Chondrocyte (in vitro differentiated cells): ENCODE results near the gene SNRPA. TPM values are rescaled to one million over a fixed set of nuclear protein-coding genes. Genes with fewer than 3 reads are reported as not detected.
"Not testable (repeated sequence)": the region's sequence is repeated elsewhere in the genome, so short reads cannot be mapped to it uniquely, and the experiment has no call there.

Experiments
- DNase-seq: peaks from one replicate; pipeline ENCODE4 v3.0.0; 2021; ENCODE audit warnings: mixed read lengths, low spot score
- H3K27ac Mint-ChIP-seq: one replicate; pipeline ENCODE4 v1.8.0; 2021; ENCODE audit warnings: mild to moderate bottlenecking, moderate library complexity, mixed read lengths; ENCODE audit not compliant: unreplicated experiment
- H3K27me3 Mint-ChIP-seq: 2 replicates; pipeline ENCODE4 v1.8.0; 2021; ENCODE audit warnings: low read depth, mixed read lengths
- H3K36me3 Mint-ChIP-seq: 2 replicates; pipeline ENCODE4 v1.8.0; 2021; ENCODE audit warnings: low read depth, mixed read lengths
- H3K4me1 Mint-ChIP-seq: 2 replicates; pipeline ENCODE4 v1.8.0; 2021; ENCODE audit warnings: low read depth, mild to moderate bottlenecking, mixed read lengths
- H3K4me3 Mint-ChIP-seq: one replicate; pipeline ENCODE4 v1.8.0; 2021; ENCODE audit warnings: mild to moderate bottlenecking, moderate library complexity, mixed read lengths; ENCODE audit not compliant: unreplicated experiment
- H3K9me3 Mint-ChIP-seq: 2 replicates; pipeline ENCODE4 v1.8.0; 2021; ENCODE audit warnings: low read depth, mixed read lengths
- CTCF ChIP-seq: fragments of 200-600 bp; sonication (generic); IDR thresholded peaks from 2 replicates; pipeline ENCODE4 v1.5.0; 2021; ENCODE audit warnings: antibody characterized with exemption, mild to moderate bottlenecking, moderate library complexity
- total RNA-seq: library from RNA; stranded (reverse); gene quantifications from 3 replicates; pipeline ENCODE4 v1.2.1, GENCODE V29; 2021

Gene SNRPA
- total RNA-seq, 1 donor from 2014 or later: 34.9 TPM

DNA sequence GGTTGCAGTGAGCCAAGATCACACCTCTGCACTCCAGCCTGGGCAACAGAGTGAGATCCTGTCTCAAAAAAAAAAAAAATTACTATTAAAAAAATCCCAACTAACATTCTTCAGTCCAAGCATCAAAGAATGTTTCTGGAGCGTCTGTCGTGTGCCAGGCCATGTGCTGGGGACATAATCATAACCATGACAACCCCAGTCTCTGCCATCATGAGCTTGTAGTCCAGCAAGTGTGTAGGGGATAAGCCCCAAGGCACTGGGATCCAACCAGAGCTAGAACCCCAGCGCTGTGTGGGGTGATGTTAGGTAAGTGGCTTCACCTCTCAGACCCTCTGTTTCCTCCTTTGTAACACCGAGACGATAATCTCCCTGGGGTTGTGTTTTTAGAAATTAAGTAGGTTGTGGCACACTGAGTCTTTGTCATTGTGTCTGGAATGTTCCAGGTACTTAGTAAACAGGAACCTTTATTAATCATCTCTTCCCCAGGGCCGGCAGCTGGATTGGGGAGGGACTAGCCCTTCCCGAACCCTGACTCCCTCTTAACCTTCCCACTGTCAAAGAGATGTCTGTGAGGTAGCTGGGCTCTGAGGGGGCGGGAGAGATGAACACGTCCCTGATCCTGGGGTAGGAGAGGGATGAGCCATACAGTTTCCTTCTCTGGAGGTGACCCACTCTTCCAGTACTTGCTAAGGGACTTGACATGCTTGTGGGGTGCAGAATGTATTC, 28.9 kb upstream of the SNRPA start:
- peaks cover 25% of the 10 kb centered on the region for H3K36me3 Mint-ChIP-seq

DNA sequence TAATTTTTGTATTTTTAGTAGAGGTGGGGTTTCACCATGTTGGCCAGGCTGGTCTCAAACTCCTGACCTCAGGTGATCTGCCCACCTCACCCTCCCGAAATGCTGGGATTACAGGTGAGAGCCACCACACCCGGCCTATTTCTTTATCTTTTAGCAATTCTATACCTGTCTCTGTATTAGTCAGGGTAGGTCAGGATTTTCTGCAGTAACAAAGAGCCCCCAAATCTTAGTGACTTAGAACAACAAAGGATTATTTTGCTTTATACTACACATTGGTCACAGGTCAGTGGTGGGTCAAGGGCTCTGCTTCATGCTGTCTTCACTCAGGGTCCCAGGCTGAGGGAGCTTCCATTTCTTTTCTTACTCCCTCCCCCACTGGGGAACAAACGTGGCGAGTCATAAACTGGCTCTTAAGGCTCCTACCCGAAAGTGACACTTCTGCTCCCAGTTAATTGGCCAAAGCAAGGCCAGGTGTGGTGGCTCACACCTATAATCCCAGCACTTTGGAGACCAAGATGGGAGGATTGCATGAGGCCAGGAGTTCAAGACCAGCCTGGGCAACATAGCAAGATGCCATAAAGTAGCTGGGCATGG, 27.2 kb upstream of the SNRPA start:
- Mint-ChIP-seq H3K27me3 (no peaks in the 10 kb centered on the region), H3K4me3 (no peak overlapping the region), H3K9me3 (no peaks in the 10 kb centered on the region), H3K4me1 (peaks cover 37% of the 10 kb centered on the region), H3K36me3 (peaks cover 29% of the 10 kb centered on the region), H3K27ac (no peak overlapping the region)
- TF ChIP-seq CTCF: no peak
- no peak for DNase-seq

More for the DNA sequence above, 28.9 kb upstream of the SNRPA start:
- Mint-ChIP-seq H3K9me3 (no peaks in the 10 kb centered on the region), H3K4me3 (no peak overlapping the region), H3K4me1 (peaks cover 41% of the 10 kb centered on the region), H3K27me3 (no peaks in the 10 kb centered on the region), H3K27ac (peak overlapping the region; percentile 4)
- no peak for DNase-seq
- no peak for TF ChIP-seq CTCF

GRCh38 chr19:40724315-40724714, 26.7 kb upstream of the SNRPA start:
- Mint-ChIP-seq H3K27me3 (no peaks in the 10 kb centered on the region), H3K36me3 (peaks cover 29% of the 10 kb centered on the region), H3K27ac (peak overlapping the region; percentile 30), H3K4me1 (peaks cover 36% of the 10 kb centered on the region), H3K4me3 (no peak overlapping the region), H3K9me3 (no peaks in the 10 kb centered on the region)
- no peak for DNase-seq
- no peak for TF ChIP-seq CTCF

DNA sequence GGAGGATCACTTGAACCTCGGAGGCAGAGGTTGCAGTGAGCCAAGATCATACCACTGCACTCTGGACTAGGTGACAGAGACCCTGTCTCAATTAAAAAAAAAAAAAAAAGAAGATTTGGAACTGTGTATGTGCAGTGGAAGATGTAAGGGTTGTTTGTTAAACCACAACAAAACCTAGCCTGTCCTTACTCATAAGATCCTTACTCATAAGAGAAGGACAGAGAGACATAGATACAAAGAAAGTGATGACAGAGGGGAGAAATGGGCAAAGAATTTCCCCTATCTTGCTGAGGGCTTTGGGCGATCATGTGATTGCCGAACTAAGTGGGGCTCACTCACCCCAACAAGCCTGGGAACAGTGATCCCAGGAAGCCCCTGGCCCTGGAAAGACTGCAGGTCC, 26.1 kb upstream of the SNRPA start:
- Mint-ChIP-seq H3K36me3 (peaks cover 29% of the 10 kb centered on the region), H3K27ac (no peak overlapping the region), H3K4me1 (peaks cover 30% of the 10 kb centered on the region), H3K4me3 (no peak overlapping the region), H3K9me3 (no peaks in the 10 kb centered on the region), H3K27me3 (no peaks in the 10 kb centered on the region)
- no peak for DNase-seq
- TF ChIP-seq CTCF: no peak

DNA sequence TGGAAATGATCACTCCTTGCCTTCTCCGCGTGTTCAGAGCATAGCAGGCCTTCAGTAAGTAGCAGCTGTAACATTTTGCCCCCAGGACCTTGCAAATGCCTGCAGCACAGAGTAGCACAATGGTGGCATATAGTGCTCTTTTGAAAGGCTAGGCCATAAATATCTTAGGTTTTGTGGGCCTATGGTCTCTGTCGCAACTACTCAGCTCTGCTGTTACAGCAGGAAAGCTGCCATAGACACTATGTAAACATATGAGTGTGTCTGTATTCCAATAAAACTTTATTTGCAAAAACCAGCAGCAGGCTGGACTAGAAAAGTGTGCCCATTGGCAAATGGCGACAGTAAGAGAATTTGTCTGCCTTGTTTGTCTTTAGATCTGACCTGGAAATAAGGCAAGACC, 24.7 kb upstream of the SNRPA start:
- no peak overlapping the region for H3K27ac Mint-ChIP-seq
- peaks cover 32% of the 10 kb centered on the region for H3K36me3 Mint-ChIP-seq
- no peaks in the 10 kb centered on the region for H3K9me3 Mint-ChIP-seq
- no peak overlapping the region for H3K4me3 Mint-ChIP-seq
- H3K4me1 Mint-ChIP-seq: peaks cover 17% of the 10 kb centered on the region
- no peak for DNase-seq
- no peaks in the 10 kb centered on the region for H3K27me3 Mint-ChIP-seq
- TF ChIP-seq CTCF: no peak

GRCh38 chr19:40730065-40730464, 20.9 kb upstream of the SNRPA start:
- H3K4me3 Mint-ChIP-seq, H3K4me1 Mint-ChIP-seq, H3K9me3 Mint-ChIP-seq, H3K27me3 Mint-ChIP-seq, DNase-seq, H3K27ac Mint-ChIP-seq: not testable (repeated sequence)
- peaks cover 38% of the 10 kb centered on the region for H3K36me3 Mint-ChIP-seq

GRCh38 chr19:40732304-40732703, 18.7 kb upstream of the SNRPA start:
- not testable (repeated sequence) for H3K27ac Mint-ChIP-seq, H3K9me3 Mint-ChIP-seq, DNase-seq, H3K4me3 Mint-ChIP-seq, H3K4me1 Mint-ChIP-seq, H3K27me3 Mint-ChIP-seq
- H3K36me3 Mint-ChIP-seq: peaks cover 43% of the 10 kb centered on the region
